Germinal center (tissue), 1 donor: ENCODE measurements around the gene MRPL39.
A peak's percentile ranks its signal among the peaks of the same experiment; 100 is the strongest.

Experiments used
- DNase-seq: peaks from one replicate; pipeline ENCODE4 v3.0.0; 2012; ENCODE audit warnings: mixed read lengths, low spot score

The MRPL39 gene

GRCh38 chr21:25568246-25568645, 39.0 kb downstream of the MRPL39 start:
- no peak for DNase-seq

- no peak for DNase-seq
Measured at GRCh38 chr21:25567472-25567871, 39.8 kb downstream of the MRPL39 start.

DNA sequence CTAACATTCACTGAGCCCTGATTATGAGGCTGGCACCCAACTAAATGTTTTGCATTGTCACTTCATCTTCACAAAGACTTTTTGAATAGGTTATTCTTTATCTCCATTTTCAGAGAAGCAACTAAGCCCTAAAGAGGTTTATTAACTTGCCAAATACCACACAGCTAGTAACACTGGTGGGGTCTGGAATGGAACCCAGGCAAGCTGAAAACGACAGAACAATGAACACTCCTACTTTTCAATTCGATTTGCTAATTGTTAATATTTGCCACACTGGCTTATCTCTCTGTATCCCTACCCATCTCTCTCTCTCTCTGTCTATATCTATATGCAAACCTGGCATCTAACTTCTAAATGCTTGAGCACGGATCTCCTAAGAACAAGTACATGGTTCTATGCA, 40.6 kb downstream of the MRPL39 start:
- no peak for DNase-seq

- DNase-seq = no peak
Measured at GRCh38 chr21:25565272-25566211, 41.7 kb downstream of the MRPL39 start.

GRCh38 chr21:25564349-25564948, 42.8 kb downstream of the MRPL39 start:
- no peak for DNase-seq

DNA sequence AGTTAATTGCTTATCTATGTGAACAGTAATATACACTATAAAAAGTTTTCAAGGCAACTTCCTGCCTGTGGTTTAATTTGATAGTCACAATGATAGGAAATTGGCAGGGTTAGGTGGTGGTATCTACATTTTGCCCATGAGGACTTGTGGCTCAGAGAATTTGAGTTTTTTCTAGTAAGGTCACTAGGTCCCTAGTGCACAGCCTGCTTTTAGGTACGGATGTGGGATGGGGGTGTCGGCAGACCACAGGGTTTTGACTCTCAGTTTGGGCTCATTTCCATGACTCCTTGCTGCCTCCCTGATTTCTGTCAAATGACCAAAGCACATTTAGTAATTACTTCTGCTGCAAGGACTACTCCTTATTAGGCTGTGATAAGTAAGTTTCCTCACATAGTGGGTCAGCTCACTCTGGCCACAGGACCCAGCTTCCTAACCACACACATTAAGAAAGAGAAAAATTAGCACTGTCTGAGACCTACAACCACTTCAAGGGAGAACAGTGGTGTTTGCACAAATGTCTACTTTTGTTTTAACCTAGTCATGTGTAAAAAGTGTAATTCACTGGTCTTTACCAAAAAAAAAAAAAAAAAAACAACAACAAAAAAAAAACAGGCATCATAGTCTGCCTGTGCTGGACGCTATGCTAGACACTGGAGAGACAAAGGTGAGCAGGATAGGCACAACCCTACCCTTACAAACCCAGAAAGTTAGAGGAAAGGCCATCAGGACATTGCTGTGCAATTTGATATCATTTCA, 43.7 kb downstream of the MRPL39 start:
- DNase-seq = no peak

- no peak for DNase-seq
Measured at GRCh38 chr21:25562660-25563059, 44.6 kb downstream of the MRPL39 start.

- peak; percentile 73 for DNase-seq
Measured at GRCh38 chr21:25561668-25562641, 45.3 kb downstream of the MRPL39 start.

DNA sequence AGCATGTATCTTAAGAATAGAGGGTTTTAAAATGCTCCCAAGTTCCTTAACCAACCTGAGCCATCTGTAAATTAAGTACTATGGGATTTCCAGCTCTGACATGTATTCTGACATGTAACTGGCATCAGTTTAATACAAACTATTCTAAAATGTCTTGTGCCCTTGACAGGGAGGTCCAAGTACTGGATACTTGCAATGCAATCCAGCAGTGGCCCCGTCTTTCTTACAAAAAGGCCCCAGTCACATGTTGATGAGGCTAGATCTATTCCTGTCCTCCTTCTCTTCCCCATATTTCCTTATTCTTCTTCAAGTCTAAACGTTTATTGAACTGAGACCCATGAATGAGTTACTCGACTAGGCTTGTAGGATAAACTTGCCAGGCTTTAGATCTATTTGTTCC, 46.4 kb downstream of the MRPL39 start:
- no peak for DNase-seq

GRCh38 chr21:25560271-25560685, 47.0 kb downstream of the MRPL39 start:
- DNase-seq = no peak

DNA sequence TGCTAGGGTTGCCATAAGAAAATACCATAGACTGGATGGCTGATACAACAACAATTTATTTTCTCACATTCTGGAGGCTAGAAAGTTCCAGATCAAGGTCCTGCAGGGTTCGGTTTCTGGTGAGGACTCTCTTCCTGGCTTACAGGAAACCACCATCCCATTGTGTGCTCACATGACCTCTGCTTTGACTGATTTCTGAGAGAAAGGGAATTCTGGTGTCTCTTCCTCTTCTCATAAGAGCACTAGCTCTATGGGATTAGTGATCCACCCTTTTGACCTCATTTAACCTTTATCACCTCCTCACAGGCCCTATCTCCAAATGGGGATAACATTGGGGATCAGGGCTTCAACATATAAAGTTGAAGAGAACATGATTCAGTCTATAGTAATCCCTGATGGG, 47.5 kb downstream of the MRPL39 start:
- no peak for DNase-seq

GRCh38 chr21:25558123-25558522, 49.2 kb downstream of the MRPL39 start:
- DNase-seq = no peak

- DNase-seq = no peak
Measured at GRCh38 chr21:25557180-25557579, 50.1 kb downstream of the MRPL39 start.

DNA sequence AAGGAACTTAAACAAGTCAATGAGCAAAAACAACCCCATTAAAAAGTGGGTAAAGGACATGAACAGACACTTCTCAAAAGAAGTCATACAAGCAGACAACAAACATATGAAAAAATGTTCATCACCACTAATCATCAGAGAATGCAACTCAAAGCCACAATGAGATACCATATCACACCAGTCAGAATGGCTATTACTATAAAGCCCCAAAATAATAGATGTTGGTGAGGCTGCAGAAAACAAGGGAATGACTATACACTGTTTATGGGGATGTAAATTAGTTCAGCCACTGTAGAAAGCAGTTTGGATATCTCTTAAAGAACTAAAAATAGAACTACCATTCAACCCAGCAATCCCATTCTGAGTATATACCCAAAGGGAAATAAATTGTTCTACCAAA, 51.2 kb downstream of the MRPL39 start:
- no peak for DNase-seq

- DNase-seq = no peak
Measured at GRCh38 chr21:25555492-25555891, 51.8 kb downstream of the MRPL39 start.

DNA sequence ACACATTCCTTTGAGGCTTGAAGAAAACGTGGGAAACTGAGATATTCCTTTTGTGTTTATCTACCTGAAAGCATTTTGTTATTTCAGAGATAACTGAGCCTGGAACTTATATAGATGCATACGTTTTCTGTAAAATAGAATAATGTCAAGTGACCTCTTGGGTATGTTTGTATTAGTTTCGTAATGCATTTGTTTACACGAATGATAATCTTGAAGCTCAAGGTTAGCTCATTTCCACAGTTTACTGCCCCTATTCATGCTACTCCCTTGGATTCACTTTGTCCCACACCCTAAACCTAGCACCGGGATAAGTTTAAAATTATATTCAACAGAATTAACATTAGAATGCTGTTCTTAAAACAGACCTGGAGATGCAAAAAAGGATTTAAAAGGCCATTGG, 54.4 kb downstream of the MRPL39 start:
- DNase-seq = no peak

DNA sequence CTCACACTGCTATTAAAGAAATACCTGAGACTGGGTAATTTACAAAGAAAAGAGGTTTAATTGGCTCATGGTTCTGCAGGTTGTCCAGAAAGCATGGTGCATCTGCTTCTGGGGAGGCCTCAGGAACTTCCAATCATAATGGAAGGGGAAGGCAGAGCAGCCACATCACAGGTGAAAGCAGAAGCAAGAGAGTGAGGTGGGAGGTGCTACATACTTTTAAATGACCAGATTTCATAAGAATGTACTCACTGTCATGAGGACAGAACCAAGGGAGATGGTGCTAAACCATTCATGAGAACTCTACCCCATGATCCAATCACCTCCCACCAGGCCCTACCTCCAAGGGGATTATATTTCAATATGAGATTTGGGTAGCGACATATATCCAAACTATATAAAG, 55.7 kb downstream of the MRPL39 start:
- no peak for DNase-seq

GRCh38 chr21:25550352-25551120, 56.7 kb downstream of the MRPL39 start:
- no peak for DNase-seq

- no peak for DNase-seq
Measured at GRCh38 chr21:25541042-25541441, 66.2 kb downstream of the MRPL39 start.

- DNase-seq = no peak
Measured at GRCh38 chr21:25539606-25540005, 67.7 kb downstream of the MRPL39 start.

- no peak for DNase-seq
Measured at GRCh38 chr21:25537174-25537573, 70.1 kb downstream of the MRPL39 start.
